CD4-positive, alpha-beta T cell (primary cell): Measurements from ENCODE around the gene IL17F. TPM values are rescaled to one million over a fixed set of nuclear protein-coding genes. Genes with fewer than 3 reads are reported as not detected.

Experiments used
- ATAC-seq: fragments of 200-7000 bp; cut with Tn5 transposase; one replicate; pipeline ENCODE4 v1.10.0; 2022; ENCODE audit warnings: mild to moderate bottlenecking; ENCODE audit not compliant: poor library complexity
- CTCF ChIA-PET: fragments of 350-600 bp; sonication (Branson Sonifier 250); formaldehyde crosslinking; loops from one replicate; lab custom pipeline; 2021; ENCODE audit warnings: antibody characterized with exemption, inconsistent platforms; lab: Charles Lee
- POLR2A ChIA-PET: fragments of 350-600 bp; sonication (Branson Sonifier 250); formaldehyde crosslinking; loops from one replicate; lab custom pipeline; 2021; ENCODE audit warnings: antibody characterized with exemption, inconsistent platforms; lab: Charles Lee
- DNase-seq, 14 experiments: peaks; one replicate each; pipeline ENCODE4 v3.0.0-alpha.2; 2013 to 2020; ENCODE audit warnings: mixed read lengths in 2 of 14
- H3K27ac ChIP-seq, 2 donors: one replicate each; pipeline versions ENCODE4 v1.5.1 to v1.7.0; 2013; ENCODE audit warnings: low read length in 2 of 2, low read depth in 1 of 2, mild to moderate bottlenecking in 1 of 2
- H3K27me3 ChIP-seq, 2 experiments: 1 replicate in 1 of 2; 2 replicates in 1 of 2; pipeline versions ENCODE4 v1.6.1 to v1.7.0; 2013; ENCODE audit warnings: low read length in 2 of 2, control low read depth in 1 of 2, mild to moderate bottlenecking in 1 of 2, moderate library complexity in 1 of 2; ENCODE audit not compliant: insufficient read depth in 2 of 2, control insufficient read depth in 1 of 2
- H3K36me3 ChIP-seq: one replicate; pipeline ENCODE4 v1.6.1; 2013; ENCODE audit warnings: low read length, control low read depth; ENCODE audit not compliant: insufficient read depth
- H3K4me1 ChIP-seq: one replicate; pipeline ENCODE4 v1.6.1; 2013; ENCODE audit warnings: low read length, control low read depth; ENCODE audit not compliant: insufficient read depth
- H3K4me3 ChIP-seq: one replicate; pipeline ENCODE4 v1.5.1; 2013; ENCODE audit warnings: mild to moderate bottlenecking, low read length, moderate library complexity
- H3K9me3 ChIP-seq, 2 experiments: 1 replicate in 1 of 2; 2 replicates in 1 of 2; pipeline versions ENCODE4 v1.6.1 to v1.7.0; 2013; ENCODE audit warnings: low read length in 2 of 2, mild to moderate bottlenecking in 2 of 2, control low read depth in 1 of 2, moderate library complexity in 1 of 2; ENCODE audit not compliant: control insufficient read depth in 1 of 2, insufficient read depth in 1 of 2
- H3K27ac Mint-ChIP-seq: one replicate; pipeline ENCODE4 v1.8.0; 2020; ENCODE audit warnings: mixed read lengths
- H3K27me3 Mint-ChIP-seq: one replicate; pipeline ENCODE4 v1.8.0; 2021; ENCODE audit warnings: mixed read lengths
- H3K36me3 Mint-ChIP-seq: one replicate; pipeline ENCODE4 v1.8.0; 2021; ENCODE audit warnings: low read depth, mixed read lengths
- H3K4me1 Mint-ChIP-seq: one replicate; pipeline ENCODE4 v1.8.0; 2021; ENCODE audit warnings: low read depth, mixed read lengths
- H3K4me3 Mint-ChIP-seq: one replicate; pipeline ENCODE4 v1.8.0; 2020; ENCODE audit warnings: mild to moderate bottlenecking, mixed read lengths
- H3K9me3 Mint-ChIP-seq: one replicate; pipeline ENCODE4 v1.8.0; 2020; ENCODE audit warnings: mixed read lengths
- intact Hi-C, 2 experiments: fragments of 100-400 bp; cut with DNase I in 1 of 2; cut with micrococcal nuclease in 1 of 2; formaldehyde crosslinking; loops; one replicate each; pipeline versions ENCODE4 v1.15.1 to v1.9.0; 2023 to 2025; cut with DNase I, micrococcal nuclease
- total RNA-seq, 174 experiments: library from RNA in 2 of 174; stranded (reverse) in 2 of 174; gene quantifications; one replicate each; pipeline ENCODE4 v1.2.3 and lab custom pipeline; 2021 to 2026
- TF ChIP-seq, protein P1 (sequence below): fragments of 200-600 bp; IDR thresholded peaks from one replicate; pipeline ENCODE4 v1.8.0; 2022; ENCODE audit warnings: antibody characterized with exemption, mild to moderate bottlenecking

Gene IL17F
- total RNA-seq, 2 experiments from 2014 or later = not detected

DNA sequence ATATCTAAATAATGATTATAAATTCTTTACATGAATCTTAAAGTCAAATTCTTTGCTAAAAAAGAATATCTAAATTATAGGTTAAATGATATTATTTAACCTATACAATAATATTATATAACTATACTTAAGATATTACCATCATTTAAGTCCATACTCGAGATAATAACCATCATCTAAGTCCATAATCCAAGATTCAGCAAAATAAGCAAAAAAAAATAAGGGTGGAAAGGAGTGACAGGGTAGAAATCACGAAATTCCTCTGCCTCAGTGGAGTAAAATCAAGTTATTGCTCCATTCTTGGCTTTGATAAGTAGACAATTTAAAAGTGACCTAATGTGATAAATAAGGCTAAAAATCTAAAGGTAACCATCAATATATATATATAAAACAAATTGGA, 48.4 kb downstream of the IL17F start:
- Mint-ChIP-seq H3K4me1 (no peaks in the 10 kb centered on the region), H3K36me3 (no peaks in the 10 kb centered on the region), H3K9me3 (peaks cover 8% of the 10 kb centered on the region), H3K4me3 (no peak overlapping the region), H3K27ac (no peak overlapping the region), H3K27me3 (peaks cover 5% of the 10 kb centered on the region)
- Histone ChIP-seq H3K27me3 (no peaks in the 10 kb centered on the region), H3K4me3 (no peak overlapping the region), H3K27ac (no peak overlapping the region), H3K36me3 (no peaks in the 10 kb centered on the region), H3K4me1 (no peaks in the 10 kb centered on the region), H3K9me3 (peaks cover 4 to 8% of the 10 kb centered on the region in 2 experiments)
- POLR2A ChIA-PET = no interaction called here
- DNase-seq (no peak), ATAC-seq (no peak)
- CTCF ChIA-PET = no interaction called here
- intact Hi-C loops = no loop called here
- TF ChIP-seq, protein P1, sequence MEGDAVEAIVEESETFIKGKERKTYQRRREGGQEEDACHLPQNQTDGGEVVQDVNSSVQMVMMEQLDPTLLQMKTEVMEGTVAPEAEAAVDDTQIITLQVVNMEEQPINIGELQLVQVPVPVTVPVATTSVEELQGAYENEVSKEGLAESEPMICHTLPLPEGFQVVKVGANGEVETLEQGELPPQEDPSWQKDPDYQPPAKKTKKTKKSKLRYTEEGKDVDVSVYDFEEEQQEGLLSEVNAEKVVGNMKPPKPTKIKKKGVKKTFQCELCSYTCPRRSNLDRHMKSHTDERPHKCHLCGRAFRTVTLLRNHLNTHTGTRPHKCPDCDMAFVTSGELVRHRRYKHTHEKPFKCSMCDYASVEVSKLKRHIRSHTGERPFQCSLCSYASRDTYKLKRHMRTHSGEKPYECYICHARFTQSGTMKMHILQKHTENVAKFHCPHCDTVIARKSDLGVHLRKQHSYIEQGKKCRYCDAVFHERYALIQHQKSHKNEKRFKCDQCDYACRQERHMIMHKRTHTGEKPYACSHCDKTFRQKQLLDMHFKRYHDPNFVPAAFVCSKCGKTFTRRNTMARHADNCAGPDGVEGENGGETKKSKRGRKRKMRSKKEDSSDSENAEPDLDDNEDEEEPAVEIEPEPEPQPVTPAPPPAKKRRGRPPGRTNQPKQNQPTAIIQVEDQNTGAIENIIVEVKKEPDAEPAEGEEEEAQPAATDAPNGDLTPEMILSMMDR = no peak

DNA sequence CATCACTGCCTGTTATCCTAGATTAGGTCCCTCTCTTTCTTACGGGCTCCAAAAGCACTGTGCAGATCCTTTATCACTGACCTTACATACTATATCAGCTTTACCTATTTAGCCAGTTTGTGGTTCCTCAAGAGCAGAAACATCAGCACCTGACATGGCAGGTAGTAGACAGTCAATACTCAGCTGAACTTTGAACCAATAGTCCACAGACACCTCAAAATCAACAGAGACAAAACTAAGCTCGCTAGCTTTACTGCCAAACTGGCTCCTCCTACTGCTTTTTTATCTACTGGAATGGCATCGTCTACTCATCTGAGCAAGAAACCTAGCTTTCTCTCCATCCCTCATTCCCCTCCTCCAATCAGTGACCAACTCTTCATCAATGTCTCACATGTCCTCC, 52.5 kb downstream of the IL17F start:
- Mint-ChIP-seq H3K4me1 (no peaks in the 10 kb centered on the region), H3K27ac (no peak overlapping the region), H3K27me3 (peaks cover 9% of the 10 kb centered on the region), H3K4me3 (no peak overlapping the region), H3K9me3 (no peaks in the 10 kb centered on the region), H3K36me3 (no peaks in the 10 kb centered on the region)
- no peak for DNase-seq
- POLR2A ChIA-PET = no interaction called here
- intact Hi-C loops = no loop called here
- no peaks in the 10 kb centered on the region for H3K9me3 ChIP-seq
- TF ChIP-seq, protein P1 = no peak
- H3K36me3 ChIP-seq = no peaks in the 10 kb centered on the region
- no peak for ATAC-seq
- H3K4me3 ChIP-seq = no peak overlapping the region
- CTCF ChIA-PET = no interaction called here
- H3K27me3 ChIP-seq = peaks cover 0 to 5% of the 10 kb centered on the region in 2 experiments
- no peak overlapping the region for H3K27ac ChIP-seq
- H3K4me1 ChIP-seq = no peaks in the 10 kb centered on the region

DNA sequence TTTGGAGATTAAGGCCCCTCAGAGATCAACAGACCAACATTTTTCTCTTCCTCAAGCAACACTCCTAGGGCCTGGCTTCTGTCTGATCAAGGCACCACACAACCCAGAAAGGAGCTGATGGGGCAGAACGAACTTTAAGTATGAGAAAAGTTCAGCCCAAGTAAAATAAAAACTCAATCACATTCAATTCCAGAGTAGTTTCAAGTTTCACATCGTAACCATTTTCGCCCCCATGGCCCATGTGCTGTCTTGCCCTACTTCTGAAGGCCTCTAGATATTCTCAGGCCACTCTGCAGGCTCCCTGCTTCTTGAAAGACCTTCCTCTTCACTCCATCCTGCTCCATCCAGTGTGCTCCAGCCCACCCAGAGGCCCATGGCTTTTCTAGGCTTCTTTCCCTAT, 53.9 kb downstream of the IL17F start:
- H3K27ac Mint-ChIP-seq = no peak overlapping the region
- no peak overlapping the region for H3K27ac ChIP-seq
- POLR2A ChIA-PET = no interaction called here

More for the DNA sequence above, 53.9 kb downstream of the IL17F start:
- H3K36me3 Mint-ChIP-seq = no peaks in the 10 kb centered on the region
- Histone ChIP-seq H3K36me3 (no peaks in the 10 kb centered on the region), H3K9me3 (no peaks in the 10 kb centered on the region), H3K27me3 (peaks cover 0 to 5% of the 10 kb centered on the region in 2 experiments), H3K4me3 (no peak overlapping the region), H3K4me1 (no peaks in the 10 kb centered on the region)
- no peaks in the 10 kb centered on the region for H3K9me3 Mint-ChIP-seq
- TF ChIP-seq, protein P1 = no peak
- no peaks in the 10 kb centered on the region for H3K4me1 Mint-ChIP-seq
- no peak overlapping the region for H3K4me3 Mint-ChIP-seq
- CTCF ChIA-PET = no interaction called here
- ATAC-seq = no peak
- peaks cover 19% of the 10 kb centered on the region for H3K27me3 Mint-ChIP-seq
- DNase-seq = no peak
- intact Hi-C loops = no loop called here
